GM18873 (cell line): Measurements from ENCODE around the gene PPP1R15A.
"Not testable (repeated sequence)": the region's sequence is repeated elsewhere in the genome, so short reads cannot be mapped to it uniquely, and the experiment has no call there.

Experiments
- ATAC-seq: cut with Tn5 transposase; IDR thresholded peaks from one replicate; pipeline ENCODE4 v1.9.1; 2021; ENCODE audit warnings: mild to moderate bottlenecking, moderate library complexity, moderate number of reproducible peaks; ENCODE audit not compliant: unreplicated experiment, low FRiP score

Gene PPP1R15A

GRCh38 chr19:48858984-48859710 lies 13.1 kb upstream of the PPP1R15A start:
- no peak for ATAC-seq

GRCh38 chr19:48859711-48860572 lies 12.3 kb upstream of the PPP1R15A start:
- no peak for ATAC-seq

GRCh38 chr19:48861313-48861712 lies 10.9 kb upstream of the PPP1R15A start:
- ATAC-seq = no peak

GRCh38 chr19:48862827-48863226 lies 9.4 kb upstream of the PPP1R15A start:
- ATAC-seq = no peak

GRCh38 chr19:48866692-48867091 lies 5.5 kb upstream of the PPP1R15A start:
- no peak for ATAC-seq

GRCh38 chr19:48867123-48867745 lies 5.0 kb upstream of the PPP1R15A start:
- ATAC-seq = no peak

GRCh38 chr19:48867746-48868113 lies 4.5 kb upstream of the PPP1R15A start:
- ATAC-seq = no peak

GRCh38 chr19:48868114-48868886 lies 3.9 kb upstream of the PPP1R15A start, which contains the start of gene PLEKHA4:
Gene PLEKHA4, minus strand, starts transcription at chr19:48868617. Its CDS starts 997 bp downstream, at chr19:48867620.
- ATAC-seq = no peak

- no peak for ATAC-seq
Observed at GRCh38 chr19:48870048-48870447, 2.2 kb upstream of the PPP1R15A start.

- not testable (repeated sequence) for ATAC-seq
Observed at GRCh38 chr19:48871471-48872181, 595 bp upstream of the PPP1R15A start.

- peak; percentile 17 for ATAC-seq
Observed at GRCh38 chr19:48872884-48873475, 759 bp downstream of the PPP1R15A start.

GRCh38 chr19:48873476-48874302 lies 1.5 kb downstream of the PPP1R15A start:
- no peak for ATAC-seq

GRCh38 chr19:48874303-48875135 lies 2.3 kb downstream of the PPP1R15A start:
- ATAC-seq = no peak

GRCh38 chr19:48876043-48876981 lies 4.1 kb downstream of the PPP1R15A start:
- ATAC-seq = not testable (repeated sequence)

- ATAC-seq = no peak
Observed at GRCh38 chr19:48877855-48878195, 5.6 kb downstream of the PPP1R15A start.

GRCh38 chr19:48878196-48879024 lies 6.2 kb downstream of the PPP1R15A start:
- no peak for ATAC-seq
